KMS-11 (cell line): ENCODE results near the gene PCDH12.

Source experiments
- H2AFZ ChIP-seq: fragments of 200-600 bp; sonication (generic); 2 replicates; pipeline ENCODE4 v1.6.1; 2016; ENCODE audit warnings: antibody characterized with exemption, mixed run types, low read depth
- H3K27ac ChIP-seq: fragments of 200-600 bp; sonication (generic); 2 replicates; pipeline ENCODE4 v1.6.1; 2016; ENCODE audit warnings: mild to moderate bottlenecking, mixed run types
- H3K27me3 ChIP-seq: fragments of 200-600 bp; sonication (generic); 2 replicates; pipeline ENCODE4 v1.6.1; 2017; ENCODE audit warnings: mild to moderate bottlenecking, low read depth, mixed run types, moderate library complexity; ENCODE audit not compliant: insufficient read depth
- H3K36me3 ChIP-seq: fragments of 200-600 bp; sonication (generic); 2 replicates; pipeline ENCODE4 v1.6.1; 2017; ENCODE audit warnings: mild to moderate bottlenecking, mixed run types; ENCODE audit not compliant: insufficient read depth
- H3K4me1 ChIP-seq: fragments of 200-600 bp; sonication (generic); 2 replicates; pipeline ENCODE4 v1.6.1; 2016; ENCODE audit warnings: mild to moderate bottlenecking, low read depth, mixed run types; ENCODE audit not compliant: poor library complexity, severe bottlenecking
- H3K4me2 ChIP-seq: fragments of 200-600 bp; sonication (generic); 2 replicates; pipeline ENCODE4 v1.7.0; 2016; ENCODE audit warnings: mild to moderate bottlenecking, mixed run types
- H3K4me3 ChIP-seq: fragments of 200-600 bp; sonication (generic); IDR thresholded peaks from 2 replicates; pipeline ENCODE4 v1.6.1; 2017; ENCODE audit warnings: low read depth, low read length, mixed read lengths; ENCODE audit not compliant: insufficient read depth
- H3K79me2 ChIP-seq: fragments of 200-600 bp; sonication (generic); 2 replicates; pipeline ENCODE4 v1.6.1; 2016; ENCODE audit warnings: low read depth, mixed run types; ENCODE audit not compliant: insufficient read depth
- H3K9ac ChIP-seq: fragments of 200-600 bp; sonication (generic); 2 replicates; pipeline ENCODE4 v1.6.1; 2016; ENCODE audit warnings: mild to moderate bottlenecking, mixed run types
- H4K20me1 ChIP-seq: fragments of 200-600 bp; sonication (generic); 2 replicates; pipeline ENCODE4 v1.6.1; 2016; ENCODE audit warnings: mild to moderate bottlenecking, mixed run types; ENCODE audit not compliant: insufficient read depth
- CTCF ChIP-seq: fragments of 200-600 bp; sonication (generic); conservative IDR thresholded peaks from 2 replicates; pipeline ENCODE4 v1.6.1; 2017; ENCODE audit warnings: low read depth, mild to moderate bottlenecking, antibody characterized with exemption, low read length, moderate library complexity, mixed read lengths

The PCDH12 gene

GRCh38 chr5:142000704-142001484 lies 42.9 kb upstream of the PCDH12 start:
- Histone ChIP-seq H2AFZ (no peak overlapping the region), H3K27ac (no peak overlapping the region), H3K36me3 (no peaks in the 10 kb centered on the region), H3K4me2 (no peak overlapping the region), H3K4me3 (no peak overlapping the region), H3K9ac (no peak overlapping the region), H3K4me1 (peaks cover under 1% of the 10 kb centered on the region), H3K27me3 (no peaks in the 10 kb centered on the region), H4K20me1 (no peaks in the 10 kb centered on the region), H3K79me2 (no peaks in the 10 kb centered on the region)
- TF ChIP-seq CTCF: no peak; the same call in none of the 2 replicates

GRCh38 chr5:142000173-142000572 lies 42.2 kb upstream of the PCDH12 start:
- Histone ChIP-seq H3K4me1 (no peaks in the 10 kb centered on the region), H4K20me1 (no peaks in the 10 kb centered on the region), H3K27me3 (no peaks in the 10 kb centered on the region), H3K4me2 (no peak overlapping the region), H3K27ac (no peak overlapping the region), H3K79me2 (no peaks in the 10 kb centered on the region), H3K36me3 (no peaks in the 10 kb centered on the region), H2AFZ (no peak overlapping the region), H3K9ac (no peak overlapping the region), H3K4me3 (no peak overlapping the region)
- TF ChIP-seq CTCF: no peak

- no peaks in the 10 kb centered on the region for H3K36me3 ChIP-seq
- no peak overlapping the region for H3K4me3 ChIP-seq
- H4K20me1 ChIP-seq: no peaks in the 10 kb centered on the region
- H3K4me2 ChIP-seq: no peak overlapping the region
- H3K9ac ChIP-seq: no peak overlapping the region
- TF ChIP-seq CTCF: no peak
- H3K27me3 ChIP-seq: no peaks in the 10 kb centered on the region
- no peak overlapping the region for H2AFZ ChIP-seq
- peaks cover 4% of the 10 kb centered on the region for H3K4me1 ChIP-seq
- no peaks in the 10 kb centered on the region for H3K79me2 ChIP-seq
- no peak overlapping the region for H3K27ac ChIP-seq
Measured at GRCh38 chr5:141997358-141997960, 39.5 kb upstream of the PCDH12 start.

GRCh38 chr5:141995656-141996055 lies 37.7 kb upstream of the PCDH12 start:
- Histone ChIP-seq H4K20me1 (no peaks in the 10 kb centered on the region), H3K9ac (no peak overlapping the region), H3K4me1 (peaks cover 8% of the 10 kb centered on the region), H3K4me3 (no peak overlapping the region), H3K79me2 (no peaks in the 10 kb centered on the region), H3K36me3 (no peaks in the 10 kb centered on the region), H2AFZ (no peak overlapping the region), H3K4me2 (no peak overlapping the region), H3K27ac (no peak overlapping the region), H3K27me3 (no peaks in the 10 kb centered on the region)
- no peak for TF ChIP-seq CTCF
